Endothelial cell (in vitro differentiated cells): ENCODE measurements around the gene USP22. TPM values are rescaled to one million over a fixed set of nuclear protein-coding genes. Genes with fewer than 3 reads are reported as not detected.

Experiments used
- DNase-seq: peaks from one replicate; pipeline ENCODE4 v3.0.0; 2021; ENCODE audit warnings: low spot score
- H3K27ac Mint-ChIP-seq: one replicate; pipeline ENCODE4 v1.8.0; 2021; ENCODE audit warnings: mixed read lengths, inconsistent platforms; ENCODE audit not compliant: unreplicated experiment
- H3K27me3 Mint-ChIP-seq: one replicate; pipeline ENCODE4 v1.8.0; 2021; ENCODE audit warnings: mild to moderate bottlenecking, moderate library complexity, mixed read lengths, inconsistent platforms; ENCODE audit not compliant: unreplicated experiment
- H3K36me3 Mint-ChIP-seq: one replicate; pipeline ENCODE4 v1.8.0; 2021; ENCODE audit warnings: mild to moderate bottlenecking, low read depth, mixed read lengths, inconsistent platforms; ENCODE audit not compliant: unreplicated experiment
- H3K4me1 Mint-ChIP-seq: one replicate; pipeline ENCODE4 v1.8.0; 2021; ENCODE audit warnings: mild to moderate bottlenecking, mixed read lengths, inconsistent platforms; ENCODE audit not compliant: unreplicated experiment
- H3K4me3 Mint-ChIP-seq: one replicate; pipeline ENCODE4 v1.8.0; 2021; ENCODE audit warnings: mild to moderate bottlenecking, mixed read lengths, inconsistent platforms; ENCODE audit not compliant: unreplicated experiment
- H3K9me3 Mint-ChIP-seq: one replicate; pipeline ENCODE4 v1.8.0; 2021; ENCODE audit warnings: mixed read lengths, inconsistent platforms; ENCODE audit not compliant: unreplicated experiment
- CTCF ChIP-seq: fragments of 200-600 bp; sonication (generic); IDR thresholded peaks from one replicate; pipeline ENCODE4 v1.5.0; 2021; ENCODE audit warnings: antibody characterized with exemption; ENCODE audit not compliant: unreplicated experiment
- total RNA-seq: library from RNA; stranded (reverse); fragmentation: NEBNext Ultra II Directional; extraction: Animal tissue kit (Norgen Biotek cat#: 25700); gene quantifications from one replicate; pipeline ENCODE4 v1.2.1, GENCODE V29; 2021; ENCODE audit not compliant: unreplicated experiment

USP22 gene
- total RNA-seq, 1 donor from 2014 or later: 294 TPM

GRCh38 chr17:21029036-21029435, 13.8 kb downstream of the USP22 start:
- H3K27ac Mint-ChIP-seq: no peak overlapping the region
- H3K36me3 Mint-ChIP-seq: peaks cover 21% of the 10 kb centered on the region
- H3K4me1 Mint-ChIP-seq: peaks cover 33% of the 10 kb centered on the region
- H3K9me3 Mint-ChIP-seq: no peaks in the 10 kb centered on the region
- H3K4me3 Mint-ChIP-seq: no peak overlapping the region
- H3K27me3 Mint-ChIP-seq: peaks cover 3% of the 10 kb centered on the region
- DNase-seq: no peak
- no peak for TF ChIP-seq CTCF

GRCh38 chr17:21028192-21028591, 14.6 kb downstream of the USP22 start:
- peaks cover 3% of the 10 kb centered on the region for H3K27me3 Mint-ChIP-seq
- no peak overlapping the region for H3K27ac Mint-ChIP-seq
- no peak for TF ChIP-seq CTCF
- H3K4me1 Mint-ChIP-seq: peaks cover 26% of the 10 kb centered on the region
- no peaks in the 10 kb centered on the region for H3K9me3 Mint-ChIP-seq
- no peak for DNase-seq
- peaks cover 21% of the 10 kb centered on the region for H3K36me3 Mint-ChIP-seq
- no peak overlapping the region for H3K4me3 Mint-ChIP-seq

- H3K27ac Mint-ChIP-seq: no peak overlapping the region
- peaks cover 20% of the 10 kb centered on the region for H3K4me1 Mint-ChIP-seq
- DNase-seq: no peak
These were observed 15.8 kb downstream of the USP22 start for GRCh38 chr17:21027031-21027430.

GRCh38 chr17:21025451-21025850, 17.4 kb downstream of the USP22 start:
- Mint-ChIP-seq H3K27me3 (peaks cover 3% of the 10 kb centered on the region), H3K27ac (peak overlapping the region; percentile 0), H3K9me3 (no peaks in the 10 kb centered on the region), H3K36me3 (peaks cover 33% of the 10 kb centered on the region), H3K4me1 (peaks cover 19% of the 10 kb centered on the region), H3K4me3 (peak overlapping the region; percentile 66)
- no peak for TF ChIP-seq CTCF
- no peak for DNase-seq

More at GRCh38 chr17:21027031-21027430, 15.8 kb downstream of the USP22 start:
- H3K9me3 Mint-ChIP-seq: no peaks in the 10 kb centered on the region
- peaks cover 24% of the 10 kb centered on the region for H3K36me3 Mint-ChIP-seq
- TF ChIP-seq CTCF: no peak
- no peak overlapping the region for H3K4me3 Mint-ChIP-seq
- peaks cover 3% of the 10 kb centered on the region for H3K27me3 Mint-ChIP-seq

GRCh38 chr17:21024024-21024423, 18.8 kb downstream of the USP22 start:
- peaks cover 3% of the 10 kb centered on the region for H3K27me3 Mint-ChIP-seq
- H3K4me3 Mint-ChIP-seq: no peak overlapping the region
- H3K9me3 Mint-ChIP-seq: no peaks in the 10 kb centered on the region
- peaks cover 44% of the 10 kb centered on the region for H3K36me3 Mint-ChIP-seq
- peaks cover 13% of the 10 kb centered on the region for H3K4me1 Mint-ChIP-seq
- no peak for DNase-seq
- no peak for TF ChIP-seq CTCF
- no peak overlapping the region for H3K27ac Mint-ChIP-seq
